Left lung (tissue), 10 donors: ENCODE data around the gene ELFN1. TPM values are rescaled to one million over a fixed set of nuclear protein-coding genes. Genes with fewer than 3 reads are reported as not detected.

Experiments used
- ATAC-seq: fragments of 200-7000 bp; cut with Tn5 transposase; one replicate; pipeline ENCODE4 v1.9.1; 2020; ENCODE audit warnings: moderate library complexity
- DNase-seq, 4 donors: peaks; one replicate each; pipeline ENCODE4 v3.0.0-alpha.2; 2013 to 2020
- H3K27ac ChIP-seq, 2 donors: fragments of 200-600 bp; sonication (generic) in 1 of 2; one replicate each; pipeline versions ENCODE4 v1.5.0 to v1.8.0; 2020 to 2021
- H3K27me3 ChIP-seq, 2 donors: fragments of 200-600 bp; sonication (generic) in 1 of 2; one replicate each; pipeline versions ENCODE4 v1.5.0 to v1.8.0; 2020 to 2021
- H3K36me3 ChIP-seq, 2 donors: fragments of 200-600 bp; sonication (generic) in 1 of 2; one replicate each; pipeline versions ENCODE4 v1.5.0 to v1.8.0; 2020 to 2021
- H3K4me1 ChIP-seq, 2 donors: fragments of 200-600 bp; one replicate each; pipeline ENCODE4 v1.8.0; 2021
- H3K4me3 ChIP-seq, 2 donors: fragments of 200-600 bp; sonication (generic) in 1 of 2; one replicate each; pipeline versions ENCODE4 v1.5.0 to v1.8.0; 2020 to 2021; ENCODE audit warnings: mild to moderate bottlenecking in 1 of 2
- H3K9me3 ChIP-seq, 2 donors: fragments of 200-600 bp; sonication (generic) in 1 of 2; one replicate each; pipeline versions ENCODE4 v1.5.0 to v1.8.0; 2020 to 2021
- CTCF ChIP-seq, 2 donors: fragments of 200-600 bp; sonication (generic) in 1 of 2; IDR thresholded peaks; one replicate each; pipeline versions ENCODE4 v1.5.0 to v1.8.0; 2021; ENCODE audit warnings: antibody characterized with exemption in 2 of 2
- intact Hi-C, 2 donors: fragments of 100-400 bp; cut with DNase I; formaldehyde crosslinking; loops; one replicate each; pipeline versions ENCODE4 v1.11.2 to v1.14.2; 2022
- polyA plus RNA-seq, 6 donors: library from polyadenylated mRNA; unstranded; fragments of 120-200 nt; gene quantifications; one replicate each; pipeline ENCODE4 v1.2.1, GENCODE V29; 2013; ENCODE audit not compliant: insufficient read length in 6 of 6
- total RNA-seq, 2 donors: library from RNA; stranded (reverse); fragmentation: NEBNext Ultra II Directional; extraction: Animal tissue kit (Norgen Biotek cat#: 25700); gene quantifications; one replicate each; pipeline ENCODE4 v1.2.1, GENCODE V29; 2021
- donor health status: DM: no; HTN: yes; CAD: no.
- donor health status: DM: no; HTN: no; CAD: no.

ELFN1 gene
- total and polyA plus RNA-seq, 8 donors = 1.5 to 4.0 (median 2.7) TPM

GRCh38 chr7:1714583-1715330, 44.7 kb downstream of the ELFN1 start:
- Histone ChIP-seq H3K27ac (no peak overlapping the region), H3K4me3 (no peak overlapping the region), H3K9me3 (peaks cover 0 to 6% of the 10 kb centered on the region in 2 donors), H3K4me1 (no peaks in the 10 kb centered on the region), H3K27me3 (peaks cover 0 to 49% of the 10 kb centered on the region in 2 donors), H3K36me3 (no peaks in the 10 kb centered on the region)
- DNase-seq = peak in 1 of 4 donors; percentile 22
- intact Hi-C loops = no loop called here
- no peak for TF ChIP-seq CTCF (IDR thresholded peaks at IDR 0.05)
- ATAC-seq = no peak

GRCh38 chr7:1715331-1715625, 45.2 kb downstream of the ELFN1 start:
- peak in 1 of 4 donors; percentile 63 for DNase-seq
- Histone ChIP-seq H3K36me3 (no peaks in the 10 kb centered on the region), H3K4me1 (no peaks in the 10 kb centered on the region), H3K9me3 (peaks cover 0 to under 1% of the 10 kb centered on the region in 2 donors), H3K4me3 (no peak overlapping the region), H3K27me3 (peaks cover 0 to 49% of the 10 kb centered on the region in 2 donors), H3K27ac (no peak overlapping the region)
- intact Hi-C loops = no loop called here
- TF ChIP-seq CTCF (IDR thresholded peaks at IDR 0.05) = no peak
- no peak for ATAC-seq

DNA sequence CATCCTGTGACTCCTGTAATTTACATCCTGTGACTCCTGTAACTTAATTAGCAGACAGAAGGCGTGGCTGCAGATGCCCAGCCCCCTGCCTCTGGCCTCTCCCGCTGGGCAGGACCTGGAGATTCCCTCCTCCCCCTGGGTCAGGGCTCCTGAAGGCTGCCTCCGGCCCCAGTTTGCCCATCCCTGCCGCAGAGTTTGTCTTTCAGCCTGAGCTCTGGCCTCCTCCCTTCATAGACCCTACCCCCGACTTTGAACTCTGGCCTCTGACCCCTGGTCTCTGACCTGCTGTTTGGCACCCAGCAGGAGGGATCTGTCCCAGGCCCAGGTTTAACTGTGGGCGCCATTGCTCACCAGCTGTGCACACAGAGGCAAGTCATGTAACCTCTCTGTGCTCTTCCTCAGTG, 45.6 kb downstream of the ELFN1 start:
- Histone ChIP-seq H3K27me3 (peaks cover 0 to 47% of the 10 kb centered on the region in 2 donors), H3K4me1 (no peaks in the 10 kb centered on the region), H3K4me3 (no peak overlapping the region), H3K27ac (no peak overlapping the region), H3K9me3 (no peaks in the 10 kb centered on the region), H3K36me3 (no peaks in the 10 kb centered on the region)
- no peak for ATAC-seq
- no peak for TF ChIP-seq CTCF (IDR thresholded peaks at IDR 0.05)
- intact Hi-C loops = no loop called here
- peak in 1 of 4 donors; percentile 49 for DNase-seq

DNA sequence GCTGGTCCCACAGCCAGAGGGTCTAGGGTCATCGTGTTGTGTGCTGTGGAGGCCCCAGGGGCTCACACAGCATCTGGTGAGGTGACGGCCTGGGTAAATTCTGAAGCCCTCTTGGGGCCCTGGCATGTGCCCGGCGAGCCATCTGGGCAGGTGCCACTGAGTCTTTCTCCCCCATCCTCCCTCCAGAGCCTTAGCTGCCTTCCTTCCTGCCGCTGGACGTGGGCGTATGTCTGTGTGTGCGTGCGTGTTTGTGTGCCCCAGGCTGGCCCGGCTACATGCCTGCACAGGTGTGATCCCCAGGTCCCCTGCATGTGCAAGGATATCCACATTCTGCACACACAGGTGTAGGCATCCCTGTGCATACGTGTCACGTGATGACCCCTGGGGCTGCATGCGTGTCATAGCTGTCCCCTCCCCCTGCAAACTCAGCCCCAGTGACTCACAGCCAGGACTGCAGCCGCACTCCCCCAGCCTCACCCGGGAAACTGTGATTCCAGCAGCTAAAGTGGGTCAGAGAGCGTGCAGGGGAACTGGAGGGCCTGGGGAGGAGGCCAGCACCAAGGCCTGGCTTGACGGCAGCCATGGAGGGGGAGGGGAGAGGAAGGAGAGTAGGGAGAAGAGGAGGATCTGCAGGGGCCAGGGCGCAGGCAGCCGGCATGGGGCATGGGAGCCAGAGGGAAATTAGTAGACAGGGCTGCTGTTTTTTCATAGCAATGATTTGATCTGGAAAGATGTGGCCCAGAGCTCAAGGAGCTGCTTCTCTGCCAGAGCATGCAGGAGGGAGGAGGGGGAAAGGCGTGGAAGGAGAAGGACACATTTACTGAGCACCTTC, 46.4 kb downstream of the ELFN1 start:
- Histone ChIP-seq H3K27me3 (peaks cover 0 to 42% of the 10 kb centered on the region in 2 donors), H3K36me3 (no peaks in the 10 kb centered on the region), H3K9me3 (no peaks in the 10 kb centered on the region), H3K27ac (no peak overlapping the region), H3K4me3 (no peak overlapping the region), H3K4me1 (no peaks in the 10 kb centered on the region)
- DNase-seq = peak in 1 of 4 donors; percentile 51
- intact Hi-C loops = no loop called here
- no peak for ATAC-seq
- no peak for TF ChIP-seq CTCF (IDR thresholded peaks at IDR 0.05)

- no peak for TF ChIP-seq CTCF (IDR thresholded peaks at IDR 0.05)
- Histone ChIP-seq H3K9me3 (no peaks in the 10 kb centered on the region), H3K27ac (no peak overlapping the region), H3K4me3 (no peak overlapping the region), H3K36me3 (no peaks in the 10 kb centered on the region), H3K4me1 (no peaks in the 10 kb centered on the region), H3K27me3 (peaks cover 0 to 42% of the 10 kb centered on the region in 2 donors)
- ATAC-seq = no peak
- intact Hi-C loops = no loop called here
- DNase-seq = peak in 1 of 4 donors; percentile 49
These were observed 47.0 kb downstream of the ELFN1 start for GRCh38 chr7:1717095-1717483.
